Thyroid gland (tissue), 4 donors: Measurements from ENCODE around the gene ZNF70. TPM values are rescaled to one million over a fixed set of nuclear protein-coding genes. Genes with fewer than 3 reads are reported as not detected.
"Not testable (repeated sequence)": the region's sequence is repeated elsewhere in the genome, so short reads cannot be mapped to it uniquely, and the experiment has no call there.

Experiments used
- DNase-seq, 2 donors: peaks; one replicate each; pipeline ENCODE4 v3.0.0-alpha.2; 2019
- H3K27ac ChIP-seq, 3 donors: fragments of 200-600 bp; sonication (generic); 1 replicate in 2 of 3; 2 replicates in 1 of 3; pipeline ENCODE4 v1.5.1; 2016 to 2019; ENCODE audit warnings: mild to moderate bottlenecking in 1 of 3, moderate library complexity in 1 of 3
- H3K27me3 ChIP-seq: fragments of 200-600 bp; sonication (generic); one replicate; pipeline ENCODE4 v1.5.1; 2019
- H3K36me3 ChIP-seq, 2 donors: fragments of 200-600 bp; sonication (generic); one replicate each; pipeline ENCODE4 v1.5.1; 2016 to 2019
- H3K4me1 ChIP-seq, 2 donors: fragments of 200-600 bp; sonication (generic); one replicate each; pipeline ENCODE4 v1.5.1; 2017 to 2019
- H3K4me3 ChIP-seq, 3 donors: fragments of 200-600 bp; sonication (generic); replicated peaks in 1 of 3; 1 replicate in 2 of 3; 2 replicates in 1 of 3; pipeline ENCODE4 v1.5.1; 2016; ENCODE audit warnings: mild to moderate bottlenecking in 1 of 3
- H3K9me3 ChIP-seq: fragments of 200-600 bp; sonication (generic); one replicate; pipeline ENCODE4 v1.5.1; 2017
- CTCF ChIP-seq, 6 experiments: fragments of 200-600 bp in 3 of 6; fragments of 450-650 bp in 3 of 6; sonication (generic) in 3 of 6; IDR thresholded peaks; one replicate each; pipeline ENCODE4 v1.5.1; 2016 to 2019; ENCODE audit warnings: antibody characterized with exemption in 6 of 6, mild to moderate bottlenecking in 2 of 6, inconsistent platforms in 1 of 6, moderate library complexity in 1 of 6
- POLR2A ChIP-seq, 2 donors: fragments of 450-650 bp; IDR thresholded peaks; one replicate each; pipeline ENCODE4 v1.6.1; 2017; ENCODE audit warnings: antibody characterized with exemption in 2 of 2, mild to moderate bottlenecking in 2 of 2, moderate library complexity in 1 of 2
- WGBS, 2 donors: methylation state at CpG; one replicate each; pipeline ENCODE4 v1.1.5; 2017; 5-methylcytosine and 5-hydroxymethylcytosine counted together
- intact Hi-C: fragments of 100-400 bp; cut with DNase I; formaldehyde crosslinking; loops from one replicate; pipeline ENCODE4 v1.15.1; 2023
- total RNA-seq, 4 donors: library from RNA; depleted of rRNA; stranded (reverse); fragments of >200 nt; gene quantifications; one replicate each; pipeline ENCODE4 v1.2.3, GENCODE V29; 2016

Gene ZNF70
- total RNA-seq, 4 donors from 2014 or later: 5.0 to 10.7 (median 7.4) TPM

- Histone ChIP-seq H3K27ac (no peak overlapping the region), H3K4me1 (no peaks in the 10 kb centered on the region), H3K9me3 (no peaks in the 10 kb centered on the region), H3K36me3 (no peaks in the 10 kb centered on the region), H3K27me3 (no peaks in the 10 kb centered on the region), H3K4me3 (no peak overlapping the region)
- TF ChIP-seq CTCF (IDR thresholded peaks at IDR 0.05): no peak
- no peak for DNase-seq
- intact Hi-C loops: no loop called here
Measured at GRCh38 chr22:23737696-23738095, 13.2 kb downstream of the ZNF70 start.

GRCh38 chr22:23728108-23728507, 22.8 kb downstream of the ZNF70 start:
- H3K27me3 ChIP-seq, H3K36me3 ChIP-seq, H3K4me1 ChIP-seq, H3K27ac ChIP-seq, H3K9me3 ChIP-seq, H3K4me3 ChIP-seq, intact Hi-C loops, DNase-seq: not testable (repeated sequence)
- WGBS, 2 donors: 59 to 77% methylated on average over 3 to 4 of the region's 4 CpGs

GRCh38 chr22:23722724-23723123, 28.2 kb downstream of the ZNF70 start:
- peaks cover 3 to 8% of the 10 kb centered on the region in 2 donors for H3K4me1 ChIP-seq
- no peaks in the 10 kb centered on the region for H3K9me3 ChIP-seq
- no peak overlapping the region for H3K4me3 ChIP-seq
- intact Hi-C loops: no loop called here
- H3K36me3 ChIP-seq: no peaks in the 10 kb centered on the region
- no peak for DNase-seq
- no peaks in the 10 kb centered on the region for H3K27me3 ChIP-seq
- TF ChIP-seq CTCF (IDR thresholded peaks at IDR 0.05) (no peak), POLR2A (IDR thresholded peaks at IDR 0.05) (no peak)
- peak overlapping the region in 2 of 3 donors; percentile 15 to 62 for H3K27ac ChIP-seq
- WGBS, 2 donors: 66 to 84% methylated on average over 2 of the region's 2 CpGs

- intact Hi-C loops: no loop called here
- TF ChIP-seq POLR2A (IDR thresholded peaks at IDR 0.05): no peak
- no peak for TF ChIP-seq CTCF (IDR thresholded peaks at IDR 0.05)
- Histone ChIP-seq H3K36me3 (no peaks in the 10 kb centered on the region), H3K9me3 (no peaks in the 10 kb centered on the region), H3K4me1 (peaks cover 3 to 12% of the 10 kb centered on the region in 2 donors), H3K27ac (no peak overlapping the region), H3K27me3 (no peaks in the 10 kb centered on the region), H3K4me3 (no peak overlapping the region)
- no peak for DNase-seq
- WGBS, 2 donors: 68 to 81% methylated on average over 4 of the region's 4 CpGs
Measured at GRCh38 chr22:23722160-23722559, 28.8 kb downstream of the ZNF70 start.

- 73 to 85% methylated on average over 6 of the region's 6 CpGs for WGBS, 2 donors
- no peak overlapping the region for H3K27ac ChIP-seq
- no peaks in the 10 kb centered on the region for H3K36me3 ChIP-seq
- no peak overlapping the region for H3K4me3 ChIP-seq
- no peaks in the 10 kb centered on the region for H3K27me3 ChIP-seq
- H3K9me3 ChIP-seq: no peaks in the 10 kb centered on the region
- no peak for DNase-seq
- H3K4me1 ChIP-seq: peaks cover 11 to 19% of the 10 kb centered on the region in 2 donors
- intact Hi-C loops: no loop called here
- TF ChIP-seq CTCF (IDR thresholded peaks at IDR 0.05) (no peak), POLR2A (IDR thresholded peaks at IDR 0.05) (no peak)
Measured at GRCh38 chr22:23720855-23721254, 30.1 kb downstream of the ZNF70 start.
